ENCODE measurements around the gene ZNF536.

ZNF536 gene

DNA sequence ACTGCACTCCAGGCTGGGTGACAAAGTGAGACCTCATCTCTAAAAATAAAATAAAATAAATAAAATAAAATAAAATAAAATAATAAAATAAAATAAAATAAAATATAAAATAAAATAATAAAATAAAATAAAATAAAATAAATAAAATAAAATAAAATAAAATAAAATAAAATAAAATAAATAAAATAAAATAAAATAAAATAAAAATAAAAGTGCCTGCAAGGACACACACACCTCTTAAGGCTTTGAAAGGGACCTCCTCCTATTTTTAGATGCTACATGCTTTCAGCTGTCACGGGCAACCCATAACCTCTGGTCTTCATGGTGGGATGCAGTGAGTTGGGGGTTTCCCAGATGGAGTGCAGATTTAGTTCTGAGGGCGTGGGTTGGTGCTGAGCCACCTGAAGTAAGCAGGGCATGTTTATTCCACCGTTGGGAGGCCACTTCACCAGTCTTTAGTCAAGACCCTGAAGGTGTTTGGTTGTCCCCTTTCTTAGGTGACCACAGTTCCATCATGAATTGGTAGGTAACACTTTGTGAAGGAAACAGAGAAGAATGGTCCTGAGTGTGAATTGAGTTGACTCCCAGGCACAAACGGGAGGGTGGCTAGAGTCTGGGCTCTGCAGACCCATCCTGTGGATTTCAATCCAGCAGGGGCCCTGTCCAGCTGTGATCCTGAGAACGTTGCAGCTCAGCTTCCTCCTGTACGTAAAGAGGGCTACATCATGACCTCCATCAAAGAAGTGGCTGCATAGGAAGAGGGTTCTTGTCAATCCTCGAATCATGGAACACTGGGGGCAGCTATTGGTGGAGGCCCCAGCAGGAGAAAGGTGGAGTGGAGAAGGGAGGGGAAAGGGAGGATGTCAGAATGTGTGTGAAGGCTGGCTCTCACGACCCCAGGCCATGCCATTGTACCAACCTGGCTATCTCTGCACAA, 234.2 kb downstream of the ZNF536 start:
- TF ChIP-seq, protein P1, sequence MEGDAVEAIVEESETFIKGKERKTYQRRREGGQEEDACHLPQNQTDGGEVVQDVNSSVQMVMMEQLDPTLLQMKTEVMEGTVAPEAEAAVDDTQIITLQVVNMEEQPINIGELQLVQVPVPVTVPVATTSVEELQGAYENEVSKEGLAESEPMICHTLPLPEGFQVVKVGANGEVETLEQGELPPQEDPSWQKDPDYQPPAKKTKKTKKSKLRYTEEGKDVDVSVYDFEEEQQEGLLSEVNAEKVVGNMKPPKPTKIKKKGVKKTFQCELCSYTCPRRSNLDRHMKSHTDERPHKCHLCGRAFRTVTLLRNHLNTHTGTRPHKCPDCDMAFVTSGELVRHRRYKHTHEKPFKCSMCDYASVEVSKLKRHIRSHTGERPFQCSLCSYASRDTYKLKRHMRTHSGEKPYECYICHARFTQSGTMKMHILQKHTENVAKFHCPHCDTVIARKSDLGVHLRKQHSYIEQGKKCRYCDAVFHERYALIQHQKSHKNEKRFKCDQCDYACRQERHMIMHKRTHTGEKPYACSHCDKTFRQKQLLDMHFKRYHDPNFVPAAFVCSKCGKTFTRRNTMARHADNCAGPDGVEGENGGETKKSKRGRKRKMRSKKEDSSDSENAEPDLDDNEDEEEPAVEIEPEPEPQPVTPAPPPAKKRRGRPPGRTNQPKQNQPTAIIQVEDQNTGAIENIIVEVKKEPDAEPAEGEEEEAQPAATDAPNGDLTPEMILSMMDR (IDR thresholded peaks at IDR 0.05; ENCODE audit: low read depth, low read length) = no peak
- no peak overlapping the region for H3K4me3 ChIP-seq (ENCODE audit: low read depth, low read length)

All from WI38 (cell line).